Neural progenitor cell (in vitro differentiated cells): ENCODE data around the gene RALBP1. TPM values are rescaled to one million over a fixed set of nuclear protein-coding genes. Genes with fewer than 3 reads are reported as not detected.

Experiments used
- DNase-seq: peaks from one replicate; pipeline ENCODE4 v3.0.0-alpha.2; 2016; ENCODE audit warnings: low spot score
- H2AFZ ChIP-seq: fragments of 200-600 bp; sonication (generic); replicated peaks from 2 replicates; pipeline ENCODE4 v1.6.1; 2016; ENCODE audit warnings: antibody characterized with exemption
- H3F3A ChIP-seq: fragments of 200-600 bp; sonication (generic); 2 replicates; pipeline ENCODE4 v1.6.1; 2016; ENCODE audit warnings: antibody characterized with exemption, low read depth
- H3K27ac ChIP-seq: fragments of 200-600 bp; sonication (generic); 2 replicates; pipeline ENCODE4 v1.5.1; 2016; ENCODE audit warnings: mild to moderate bottlenecking
- H3K27me3 ChIP-seq: fragments of 200-600 bp; sonication (generic); 2 replicates; pipeline ENCODE4 v1.6.1; 2016; ENCODE audit warnings: mild to moderate bottlenecking, moderate library complexity
- H3K36me3 ChIP-seq: fragments of 200-600 bp; sonication (generic); 2 replicates; pipeline ENCODE4 v1.5.1; 2016
- H3K4me1 ChIP-seq: fragments of 200-600 bp; sonication (generic); 2 replicates; pipeline ENCODE4 v1.6.1; 2016; ENCODE audit warnings: mixed run types
- H3K4me2 ChIP-seq: fragments of 200-600 bp; sonication (generic); 2 replicates; pipeline ENCODE4 v1.6.1; 2016
- H3K4me3 ChIP-seq: fragments of 200-600 bp; sonication (generic); 2 replicates; pipeline ENCODE4 v1.5.1; 2016
- H3K79me2 ChIP-seq: fragments of 200-600 bp; sonication (generic); 2 replicates; pipeline ENCODE4 v1.6.1; 2016; ENCODE audit warnings: low read depth
- H3K9ac ChIP-seq: fragments of 200-600 bp; sonication (generic); 2 replicates; pipeline ENCODE4 v1.6.1; 2016
- H3K9me3 ChIP-seq: fragments of 200-600 bp; sonication (generic); 2 replicates; pipeline ENCODE4 v1.5.1; 2016; ENCODE audit warnings: low read depth
- H4K20me1 ChIP-seq: fragments of 200-600 bp; sonication (generic); 2 replicates; pipeline ENCODE4 v1.6.1; 2016; ENCODE audit warnings: low read depth
- H3K27ac Mint-ChIP-seq: 3 replicates; pipeline ENCODE4 v1.8.0; 2021; ENCODE audit warnings: mixed read lengths
- H3K27me3 Mint-ChIP-seq: 2 replicates; pipeline ENCODE4 v1.8.0; 2022; ENCODE audit warnings: low read depth, mild to moderate bottlenecking, inconsistent platforms, moderate library complexity, mixed read lengths; ENCODE audit not compliant: insufficient read depth
- H3K36me3 Mint-ChIP-seq: 3 replicates; pipeline ENCODE4 v1.8.0; 2021; ENCODE audit warnings: mixed read lengths
- H3K4me1 Mint-ChIP-seq: 3 replicates; pipeline ENCODE4 v1.8.0; 2021; ENCODE audit warnings: mixed read lengths
- H3K4me3 Mint-ChIP-seq: 3 replicates; pipeline ENCODE4 v1.8.0; 2021; ENCODE audit warnings: mild to moderate bottlenecking, moderate library complexity, mixed read lengths
- H3K9me3 Mint-ChIP-seq: 3 replicates; pipeline ENCODE4 v1.8.0; 2020; ENCODE audit warnings: mixed read lengths
- CTCF ChIP-seq: fragments of 200-600 bp; sonication (generic); IDR thresholded peaks from 2 replicates; pipeline ENCODE4 v1.5.1; 2017; ENCODE audit warnings: antibody characterized with exemption, mild to moderate bottlenecking
- EZH2 ChIP-seq: fragments of 200-600 bp; sonication (generic); IDR thresholded peaks from 2 replicates; pipeline ENCODE4 v1.6.1; 2017; ENCODE audit warnings: antibody characterized with exemption, mild to moderate bottlenecking, moderate library complexity
- EZH2phosphoT487 ChIP-seq: fragments of 200-600 bp; sonication (generic); IDR thresholded peaks from 2 replicates; pipeline ENCODE4 v1.6.1; 2017; ENCODE audit warnings: antibody characterized with exemption
- total RNA-seq: library from RNA; depleted of rRNA; stranded (reverse); fragments of >200 nt; gene quantifications from 2 replicates; pipeline ENCODE4 v1.2.3, GENCODE V29; 2015; ENCODE audit warnings: low replicate concordance

Gene RALBP1
- total RNA-seq, 1 donor from 2014 or later, result 61.5 TPM

DNA sequence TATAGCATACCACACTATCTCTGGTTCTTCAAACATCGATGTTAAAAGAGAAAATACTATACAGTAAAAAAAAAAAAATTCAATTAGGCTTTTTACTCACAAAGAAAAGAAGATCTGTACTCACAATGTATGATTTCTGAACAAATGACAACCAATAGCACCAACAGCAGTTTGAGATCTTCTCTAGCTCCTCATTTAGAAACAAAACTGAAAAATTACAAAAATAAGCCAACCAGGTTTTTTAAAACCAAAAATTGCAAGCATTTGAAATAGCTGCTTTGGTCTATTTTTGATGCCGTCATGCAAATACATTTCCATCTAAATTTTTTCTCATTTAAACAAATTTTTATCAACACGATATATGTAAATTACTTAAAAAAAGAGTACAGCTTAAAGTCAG lies 34.3 kb upstream of the RALBP1 start:
- TF ChIP-seq EZH2 (no peak), CTCF (no peak), EZH2phosphoT487 (no peak)
- no peak overlapping the region for H2AFZ ChIP-seq
- no peaks in the 10 kb centered on the region for H3K9me3 ChIP-seq
- H3K4me1 ChIP-seq, result peaks cover 11% of the 10 kb centered on the region
- H4K20me1 ChIP-seq, result no peaks in the 10 kb centered on the region
- H3K27ac Mint-ChIP-seq, result no peak overlapping the region
- no peaks in the 10 kb centered on the region for H3K36me3 Mint-ChIP-seq
- H3K36me3 ChIP-seq, result no peaks in the 10 kb centered on the region
- H3K9me3 Mint-ChIP-seq, result peaks cover 3% of the 10 kb centered on the region
- H3K4me3 ChIP-seq, result no peak overlapping the region
- peaks cover under 1% of the 10 kb centered on the region for H3F3A ChIP-seq
- no peaks in the 10 kb centered on the region for H3K27me3 ChIP-seq
- no peaks in the 10 kb centered on the region for H3K27me3 Mint-ChIP-seq
- peaks cover 11% of the 10 kb centered on the region for H3K4me1 Mint-ChIP-seq
- no peak overlapping the region for H3K4me2 ChIP-seq
- H3K27ac ChIP-seq, result no peak overlapping the region
- no peak overlapping the region for H3K9ac ChIP-seq
- no peaks in the 10 kb centered on the region for H3K79me2 ChIP-seq
- no peak overlapping the region for H3K4me3 Mint-ChIP-seq
- DNase-seq, result no peak

GRCh38 chr18:9444549-9444948 lies 30.8 kb upstream of the RALBP1 start:
- Histone ChIP-seq H3K4me2 (no peak overlapping the region), H3K9ac (no peak overlapping the region), H3K9me3 (no peaks in the 10 kb centered on the region), H4K20me1 (no peaks in the 10 kb centered on the region), H3K79me2 (no peaks in the 10 kb centered on the region), H3K4me1 (peaks cover 2% of the 10 kb centered on the region), H2AFZ (no peak overlapping the region), H3K36me3 (no peaks in the 10 kb centered on the region), H3F3A (no peaks in the 10 kb centered on the region), H3K27me3 (no peaks in the 10 kb centered on the region), H3K4me3 (no peak overlapping the region), H3K27ac (no peak overlapping the region)
- DNase-seq, result no peak
- TF ChIP-seq EZH2phosphoT487, result no peak
- H3K27me3 Mint-ChIP-seq, result peaks cover 2% of the 10 kb centered on the region
- peaks cover 19% of the 10 kb centered on the region for H3K9me3 Mint-ChIP-seq
- H3K4me3 Mint-ChIP-seq, result no peak overlapping the region
- H3K27ac Mint-ChIP-seq, result no peak overlapping the region
- no peaks in the 10 kb centered on the region for H3K4me1 Mint-ChIP-seq
- H3K36me3 Mint-ChIP-seq, result peaks cover 2% of the 10 kb centered on the region

DNA sequence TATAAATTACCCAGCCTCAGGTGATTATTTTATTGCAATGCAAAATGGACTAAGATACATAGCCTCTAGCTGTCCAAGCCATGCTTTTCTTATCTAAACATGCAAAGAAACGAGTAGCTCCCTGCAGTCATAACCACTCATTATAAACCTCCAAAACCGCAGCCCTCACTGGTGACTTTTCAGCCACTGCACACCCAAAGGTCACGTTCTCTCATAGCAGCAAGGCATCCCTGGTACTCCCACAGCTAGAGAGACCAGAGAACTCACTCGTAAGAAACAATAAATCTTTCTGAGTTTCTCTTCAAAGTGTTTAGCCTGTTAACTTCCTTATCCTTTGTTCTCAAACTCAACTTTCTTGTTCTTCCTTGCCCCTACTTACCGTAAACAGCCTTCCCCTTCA lies 28.5 kb upstream of the RALBP1 start:
- TF ChIP-seq EZH2phosphoT487 (no peak), CTCF (no peak), EZH2 (no peak)
- no peak for DNase-seq
- H3K79me2 ChIP-seq, result no peaks in the 10 kb centered on the region
- H3K36me3 ChIP-seq, result no peaks in the 10 kb centered on the region
- no peak overlapping the region for H3K4me2 ChIP-seq
- peaks cover 12% of the 10 kb centered on the region for H3K4me1 ChIP-seq
- no peaks in the 10 kb centered on the region for H3K27me3 ChIP-seq
- no peaks in the 10 kb centered on the region for H3K9me3 ChIP-seq
- no peak overlapping the region for H3K27ac Mint-ChIP-seq
- no peaks in the 10 kb centered on the region for H4K20me1 ChIP-seq
- H3K27ac ChIP-seq, result no peak overlapping the region
- H3K4me3 ChIP-seq, result no peak overlapping the region
- H3K27me3 Mint-ChIP-seq, result peaks cover 2% of the 10 kb centered on the region
- no peak overlapping the region for H3K9ac ChIP-seq
- no peak overlapping the region for H2AFZ ChIP-seq
- H3K9me3 Mint-ChIP-seq, result peaks cover 19% of the 10 kb centered on the region
- peaks cover 10% of the 10 kb centered on the region for H3F3A ChIP-seq
- H3K4me1 Mint-ChIP-seq, result no peaks in the 10 kb centered on the region
- H3K4me3 Mint-ChIP-seq, result no peak overlapping the region
- peaks cover 2% of the 10 kb centered on the region for H3K36me3 Mint-ChIP-seq

DNA sequence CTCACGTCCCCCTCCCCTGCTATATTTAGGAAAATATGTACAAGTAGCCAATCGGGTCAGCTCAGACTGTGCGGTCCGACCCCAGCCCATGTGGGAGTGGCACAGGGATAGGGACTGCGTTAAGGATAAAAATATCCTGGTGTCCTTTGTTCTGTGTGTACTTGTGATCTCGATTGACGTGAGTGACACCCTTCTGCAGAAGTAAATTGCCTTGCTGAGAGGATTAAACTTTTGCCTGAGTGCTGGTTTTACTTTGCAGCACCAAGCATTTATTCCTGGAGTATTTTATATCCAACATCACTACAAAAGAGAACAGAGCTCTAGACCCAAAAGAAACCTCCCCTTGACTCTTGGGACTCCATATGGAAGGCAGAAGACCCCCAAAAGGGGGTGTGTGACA lies 28.0 kb upstream of the RALBP1 start:
- peaks cover 12% of the 10 kb centered on the region for H3K4me1 ChIP-seq
- no peak overlapping the region for H3K4me3 ChIP-seq
- no peaks in the 10 kb centered on the region for H3K79me2 ChIP-seq
- H3K36me3 Mint-ChIP-seq, result peaks cover 2% of the 10 kb centered on the region
- no peak overlapping the region for H3K27ac ChIP-seq
- no peaks in the 10 kb centered on the region for H3K36me3 ChIP-seq
- peaks cover 10% of the 10 kb centered on the region for H3F3A ChIP-seq
- no peak overlapping the region for H3K9ac ChIP-seq
- TF ChIP-seq EZH2, result no peak
- TF ChIP-seq CTCF, result no peak
- TF ChIP-seq EZH2phosphoT487, result no peak
- peaks cover 2% of the 10 kb centered on the region for H3K27me3 Mint-ChIP-seq
- H3K9me3 ChIP-seq, result no peaks in the 10 kb centered on the region
- no peak overlapping the region for H3K4me3 Mint-ChIP-seq
- H4K20me1 ChIP-seq, result no peaks in the 10 kb centered on the region
- DNase-seq, result no peak
- H3K4me2 ChIP-seq, result no peak overlapping the region
- no peak overlapping the region for H2AFZ ChIP-seq
- H3K9me3 Mint-ChIP-seq, result peaks cover 19% of the 10 kb centered on the region
- no peaks in the 10 kb centered on the region for H3K27me3 ChIP-seq
- H3K4me1 Mint-ChIP-seq, result no peaks in the 10 kb centered on the region
- H3K27ac Mint-ChIP-seq, result no peak overlapping the region
